Umbilical cord (tissue), 2 donors: ENCODE data around the gene ZNF280D. TPM values are rescaled to one million over a fixed set of nuclear protein-coding genes. Genes with fewer than 3 reads are reported as not detected.
"Not testable (repeated sequence)": the region's sequence is repeated elsewhere in the genome, so short reads cannot be mapped to it uniquely, and the experiment has no call there.

Experiments used
- DNase-seq: peaks from one replicate; pipeline ENCODE4 v3.0.0-alpha.2; 2015; ENCODE audit warnings: low spot score
- total RNA-seq: library from RNA; depleted of rRNA; stranded (reverse); fragments of >200 nt; gene quantifications from one replicate; pipeline ENCODE4 v1.2.3, GENCODE V29; 2014; ENCODE audit warnings: low replicate concordance; ENCODE audit not compliant: insufficient read depth

The ZNF280D gene
- 53.9 TPM for total RNA-seq

GRCh38 chr15:56733136-56734012 is at the start of gene ZNF280D:
ZNF280D (minus strand) TSS chr15:56733509; CDS start chr15:56707109, 26,400 bp downstream.
- peak; percentile 93 for DNase-seq

- no peak for DNase-seq
These were observed 49.0 kb upstream of the ZNF280D start for GRCh38 chr15:56782306-56782705.

- no peak for DNase-seq
These were observed 48.4 kb upstream of the ZNF280D start for GRCh38 chr15:56781666-56782065.

GRCh38 chr15:56780102-56780725 is 46.9 kb upstream of the ZNF280D start:
- not testable (repeated sequence) for DNase-seq

- not testable (repeated sequence) for DNase-seq
These were observed 46.1 kb upstream of the ZNF280D start for GRCh38 chr15:56779449-56779848.

GRCh38 chr15:56778761-56779160 is 45.5 kb upstream of the ZNF280D start:
- DNase-seq = no peak

GRCh38 chr15:56776839-56777238 is 43.5 kb upstream of the ZNF280D start:
- no peak for DNase-seq

- peak; percentile 20 for DNase-seq
These were observed 42.3 kb upstream of the ZNF280D start for GRCh38 chr15:56775641-56776040.

- no peak for DNase-seq
These were observed 41.0 kb upstream of the ZNF280D start for GRCh38 chr15:56774356-56774755.

GRCh38 chr15:56772868-56773639 is 39.7 kb upstream of the ZNF280D start:
- no peak for DNase-seq

- DNase-seq = no peak
These were observed 36.9 kb upstream of the ZNF280D start for GRCh38 chr15:56770173-56770572.

- no peak for DNase-seq
These were observed 34.0 kb upstream of the ZNF280D start for GRCh38 chr15:56767315-56767714.

- DNase-seq = peak; percentile 14
These were observed 31.9 kb upstream of the ZNF280D start for GRCh38 chr15:56765251-56765650.

GRCh38 chr15:56763141-56763895 is 30.0 kb upstream of the ZNF280D start:
- peak; percentile 47 for DNase-seq

GRCh38 chr15:56760186-56760585 is 26.9 kb upstream of the ZNF280D start:
- DNase-seq = peak; percentile 88

- no peak for DNase-seq
These were observed 26.1 kb upstream of the ZNF280D start for GRCh38 chr15:56759450-56759845.

GRCh38 chr15:56758770-56759449 is 25.6 kb upstream of the ZNF280D start:
- DNase-seq = no peak

GRCh38 chr15:56757875-56758274 is 24.6 kb upstream of the ZNF280D start:
- DNase-seq = no peak

- DNase-seq = no peak
These were observed 21.6 kb upstream of the ZNF280D start for GRCh38 chr15:56754772-56755370.

- no peak for DNase-seq
These were observed 19.7 kb upstream of the ZNF280D start for GRCh38 chr15:56752986-56753385.
